ENCODE data around the gene TRAP1. TPM values are rescaled to one million over a fixed set of nuclear protein-coding genes. Genes with fewer than 3 reads are reported as not detected.

The TRAP1 gene
- polyA plus RNA-seq, 2 of the 4 experiments (the other 2 are of a cell fraction) = 103 to 198 TPM

GRCh38 chr16:3673676-3674377 lies 43.5 kb downstream of the TRAP1 start:
- 95% methylated on average over 12 of the region's 13 CpGs for WGBS (ENCODE audit: missing lambda C conversion rate)
- FAIRE-seq (no peak), DNase-seq (ENCODE audit: low read depth in 1 of 2, low spot score in 1 of 2) (no peak), ATAC-seq (no peak)
- CTCF ChIA-PET = interaction anchor here (0.8 to 4.5 kb wide), 3 partner anchors 7 to 30 kb away, joined by 3 to 19 read pairs (median 3); no protein-coding TSS in a partner anchor
- TF ChIP-seq FOSB (CRISPR knock-in tag; IDR thresholded peaks at IDR 0.05) (no peak), EHMT2 (IDR thresholded peaks at IDR 0.05; ENCODE audit: low read depth) (no peak), EP300 (IDR thresholded peaks at IDR 0.05) (no peak), RARB (CRISPR knock-in tag; IDR thresholded peaks at IDR 0.05) (no peak), NFE2L2 (conservative IDR thresholded peaks at IDR 0.05; ENCODE audit: low read length) (no peak), ZFP36 (IDR thresholded peaks at IDR 0.05; ENCODE audit: borderline replicate concordance, partially characterized antibody) (no peak), CBX2 (IDR thresholded peaks at IDR 0.05; ENCODE audit: borderline replicate concordance, low read depth) (no peak), RCOR1 (IDR thresholded peaks at IDR 0.05; ENCODE audit: low read depth, low read length) (no peak), HMGXB4 (CRISPR knock-in tag; IDR thresholded peaks at IDR 0.05; ENCODE audit: borderline replicate concordance) (no peak), JUN (IDR thresholded peaks at IDR 0.05) (no peak)
- H3K27ac ChIP-seq = no peak overlapping the region
- no peak overlapping the region for H3K4me2 ChIP-seq
- H3K4me3 ChIP-seq = no peak overlapping the region
- POLR2A ChIA-PET = no interaction called here
- 0 out of 3 replicates have a peak, but pooled peaks cover 4% of the 10 kb centered on the region for H3K9me3 ChIP-seq
- no peaks in the 10 kb centered on the region for H3K4me1 ChIP-seq

GRCh38 chr16:3673201-3673600 lies 44.1 kb downstream of the TRAP1 start:
- no peak for TF ChIP-seq HMGXB4 (CRISPR knock-in tag; IDR thresholded peaks at IDR 0.05; ENCODE audit: borderline replicate concordance)
- TF ChIP-seq NFE2L2 (conservative IDR thresholded peaks at IDR 0.05; ENCODE audit: low read length) = no peak
- no peak for TF ChIP-seq GATA3 (IDR thresholded peaks at IDR 0.05; ENCODE audit: borderline replicate concordance)
- no peak for TF ChIP-seq CBX2 (IDR thresholded peaks at IDR 0.05; ENCODE audit: borderline replicate concordance, low read depth)
- TF ChIP-seq JUNB (IDR thresholded peaks at IDR 0.05) = no peak
- TF ChIP-seq CEBPB (IDR thresholded peaks at IDR 0.05) = no peak
- Histone ChIP-seq H3K4me2 (no peak overlapping the region), H3K9me3 (0 out of 3 replicates have a peak, but pooled peaks cover 5% of the 10 kb centered on the region), H3K4me3 (no peak overlapping the region), H3K4me1 (no peaks in the 10 kb centered on the region), H3K27ac (no peak overlapping the region)
- ATAC-seq (no peak), FAIRE-seq (no peak), DNase-seq (ENCODE audit: low read depth in 1 of 2, low spot score in 1 of 2) (no peak)
- POLR2A ChIA-PET = no interaction called here
- CTCF ChIA-PET = no interaction called here
- WGBS (ENCODE audit: missing lambda C conversion rate) = 94% methylated on average over 18 of the region's 18 CpGs

GRCh38 chr16:3672571-3673041 lies 44.7 kb downstream of the TRAP1 start:
- Histone ChIP-seq H3K4me3 (no peak overlapping the region), H3K4me2 (no peak overlapping the region), H3K27ac (no peak overlapping the region), H3K9me3 (0 out of 3 replicates have a peak, but pooled peaks cover 5% of the 10 kb centered on the region), H3K4me1 (no peaks in the 10 kb centered on the region)
- ATAC-seq (no peak), FAIRE-seq (no peak), DNase-seq (ENCODE audit: low read depth in 1 of 2, low spot score in 1 of 2) (no peak)
- POLR2A ChIA-PET = no interaction called here
- CTCF ChIA-PET = interaction anchor here (1.3 to 1.9 kb wide), 2 partner anchors 10 to 18 kb away, joined by 4 to 7 read pairs; no protein-coding TSS in a partner anchor
- 96% methylated on average over 26 of the region's 26 CpGs for WGBS (ENCODE audit: missing lambda C conversion rate)
- no peak for TF ChIP-seq NR3C1 (IDR thresholded peaks at IDR 0.05)
- TF ChIP-seq EHF (CRISPR knock-in tag; IDR thresholded peaks at IDR 0.05) = no peak
- TF ChIP-seq ATOH8 (CRISPR knock-in tag; IDR thresholded peaks at IDR 0.05; ENCODE audit: low read depth) = no peak
- no peak for TF ChIP-seq ZSCAN20 (CRISPR knock-in tag; IDR thresholded peaks at IDR 0.05)
- no peak for TF ChIP-seq ZC3H11A (IDR thresholded peaks at IDR 0.05)
- no peak for TF ChIP-seq EHMT2 (IDR thresholded peaks at IDR 0.05; ENCODE audit: low read depth)
- TF ChIP-seq CEBPB (IDR thresholded peaks at IDR 0.05) = no peak
- no peak for TF ChIP-seq CTCF (IDR thresholded peaks at IDR 0.05)
- no peak for TF ChIP-seq JUN (IDR thresholded peaks at IDR 0.05)
- no peak for TF ChIP-seq MAFK (IDR thresholded peaks at IDR 0.05; ENCODE audit: partially characterized antibody)
- TF ChIP-seq HOXA7 (CRISPR knock-in tag; IDR thresholded peaks at IDR 0.05) = no peak
- no peak for TF ChIP-seq RNF2 (IDR thresholded peaks at IDR 0.05; ENCODE audit: borderline replicate concordance, low read depth)
- TF ChIP-seq NFE2L2 (conservative IDR thresholded peaks at IDR 0.05; ENCODE audit: low read length) = no peak
- no peak for TF ChIP-seq HDAC2 (IDR thresholded peaks at IDR 0.05)
- TF ChIP-seq FOSB (CRISPR knock-in tag; IDR thresholded peaks at IDR 0.05) = no peak
- no peak for TF ChIP-seq CHD4 (IDR thresholded peaks at IDR 0.05; ENCODE audit: borderline replicate concordance)
- no peak for TF ChIP-seq FOXS1 (CRISPR knock-in tag; IDR thresholded peaks at IDR 0.05)
- no peak for TF ChIP-seq RFX5 (IDR thresholded peaks at IDR 0.05)
- TF ChIP-seq ESRRA (IDR thresholded peaks at IDR 0.05; ENCODE audit: borderline replicate concordance, low read length) = no peak

All from A549 (cell line).